Stimulated activated effector memory CD8-positive, alpha-beta T cell treated with anti-CD3 and anti-CD28 coated beads, Interleukin-12 subunit alpha, Interleukin-12 subunit beta, amount 100 ng/mL, for 72 hours (primary cell): ENCODE results near the gene YDJC.
"Not testable (repeated sequence)": the region's sequence is repeated elsewhere in the genome, so short reads cannot be mapped to it uniquely, and the experiment has no call there.

Experiments
- ATAC-seq: fragments of 150-1000 bp; cut with Tn5 transposase; 2 replicates; pipeline ENCODE4 v1.10.0; 2021
- DNase-seq, 2 donors: peaks; one replicate each; pipeline ENCODE4 v3.0.0; 2021 to 2022; ENCODE audit warnings: low spot score in 2 of 2
- H3K27ac Mint-ChIP-seq: one replicate; pipeline ENCODE4 v1.8.0; 2022; ENCODE audit warnings: mild to moderate bottlenecking, mixed read lengths
- H3K36me3 Mint-ChIP-seq: one replicate; pipeline ENCODE4 v1.8.0; 2022; ENCODE audit warnings: mild to moderate bottlenecking, mixed read lengths
- H3K4me1 Mint-ChIP-seq: one replicate; pipeline ENCODE4 v1.8.0; 2022; ENCODE audit warnings: mixed read lengths
- H3K4me3 Mint-ChIP-seq: one replicate; pipeline ENCODE4 v1.8.0; 2022; ENCODE audit warnings: mild to moderate bottlenecking, mixed read lengths
- H3K9me3 Mint-ChIP-seq: one replicate; pipeline ENCODE4 v1.8.0; 2022; ENCODE audit warnings: mixed read lengths

The YDJC gene

GRCh38 chr22:21611210-21611977 lies 18.4 kb downstream of the YDJC start:
- ATAC-seq (no peak), DNase-seq (no peak)
- H3K36me3 Mint-ChIP-seq = peaks cover 89% of the 10 kb centered on the region
- peaks cover 39% of the 10 kb centered on the region for H3K4me1 Mint-ChIP-seq
- H3K9me3 Mint-ChIP-seq = no peaks in the 10 kb centered on the region
- H3K4me3 Mint-ChIP-seq = no peak overlapping the region
- peak overlapping the region; percentile 70 for H3K27ac Mint-ChIP-seq

- not testable (repeated sequence) for H3K9me3 Mint-ChIP-seq, H3K4me3 Mint-ChIP-seq, ATAC-seq, DNase-seq
- Mint-ChIP-seq H3K4me1 (peaks cover 33% of the 10 kb centered on the region), H3K27ac (peak overlapping the region; percentile 83), H3K36me3 (peaks cover 72% of the 10 kb centered on the region)
These were observed 20.2 kb downstream of the YDJC start for GRCh38 chr22:21609556-21610157.

GRCh38 chr22:21606775-21607174 lies 23.0 kb downstream of the YDJC start:
- DNase-seq = no peak
- peak; percentile 86 for ATAC-seq
- peak overlapping the region; percentile 61 for H3K27ac Mint-ChIP-seq
- H3K36me3 Mint-ChIP-seq = peaks cover 62% of the 10 kb centered on the region
- no peak overlapping the region for H3K4me3 Mint-ChIP-seq
- H3K4me1 Mint-ChIP-seq = peaks cover 32% of the 10 kb centered on the region
- no peaks in the 10 kb centered on the region for H3K9me3 Mint-ChIP-seq

- Mint-ChIP-seq H3K4me1 (peaks cover 25% of the 10 kb centered on the region), H3K9me3 (no peaks in the 10 kb centered on the region), H3K36me3 (peaks cover 54% of the 10 kb centered on the region), H3K27ac (peak overlapping the region; percentile 56), H3K4me3 (no peak overlapping the region)
- DNase-seq (no peak), ATAC-seq (no peak)
These were observed 23.8 kb downstream of the YDJC start for GRCh38 chr22:21605887-21606564.

GRCh38 chr22:21603973-21604372 lies 25.8 kb downstream of the YDJC start:
- Mint-ChIP-seq H3K4me1 (peaks cover 34% of the 10 kb centered on the region), H3K4me3 (no peak overlapping the region), H3K27ac (no peak overlapping the region), H3K9me3 (no peaks in the 10 kb centered on the region), H3K36me3 (peaks cover 45% of the 10 kb centered on the region)
- ATAC-seq (no peak), DNase-seq (no peak)

GRCh38 chr22:21602579-21602978 lies 27.2 kb downstream of the YDJC start:
- H3K27ac Mint-ChIP-seq = peak overlapping the region; percentile 71
- no peaks in the 10 kb centered on the region for H3K9me3 Mint-ChIP-seq
- H3K4me1 Mint-ChIP-seq = peaks cover 34% of the 10 kb centered on the region
- DNase-seq = no peak
- ATAC-seq = no peak
- no peak overlapping the region for H3K4me3 Mint-ChIP-seq
- H3K36me3 Mint-ChIP-seq = peaks cover 45% of the 10 kb centered on the region

GRCh38 chr22:21599053-21599893 lies 30.5 kb downstream of the YDJC start:
- Mint-ChIP-seq H3K4me3 (no peak overlapping the region), H3K27ac (peak overlapping the region; percentile 81), H3K4me1 (peaks cover 40% of the 10 kb centered on the region), H3K9me3 (no peaks in the 10 kb centered on the region), H3K36me3 (peaks cover 76% of the 10 kb centered on the region)
- DNase-seq (no peak), ATAC-seq (no peak)

- DNase-seq = no peak
- Mint-ChIP-seq H3K4me3 (no peak overlapping the region), H3K9me3 (no peaks in the 10 kb centered on the region), H3K4me1 (peaks cover 50% of the 10 kb centered on the region), H3K36me3 (peaks cover 76% of the 10 kb centered on the region), H3K27ac (no peak overlapping the region)
- ATAC-seq = no peak
These were observed 31.5 kb downstream of the YDJC start for GRCh38 chr22:21598302-21598701.

GRCh38 chr22:21596356-21597135 lies 33.3 kb downstream of the YDJC start:
- not testable (repeated sequence) for DNase-seq, ATAC-seq, H3K4me3 Mint-ChIP-seq, H3K27ac Mint-ChIP-seq, H3K9me3 Mint-ChIP-seq
- H3K4me1 Mint-ChIP-seq = peaks cover 48% of the 10 kb centered on the region
- peaks cover 74% of the 10 kb centered on the region for H3K36me3 Mint-ChIP-seq

- peak overlapping the region; percentile 75 for H3K27ac Mint-ChIP-seq
- no peak overlapping the region for H3K4me3 Mint-ChIP-seq
- H3K36me3 Mint-ChIP-seq = peaks cover 88% of the 10 kb centered on the region
- H3K9me3 Mint-ChIP-seq = no peaks in the 10 kb centered on the region
- peaks cover 61% of the 10 kb centered on the region for H3K4me1 Mint-ChIP-seq
- DNase-seq = no peak
- ATAC-seq = no peak
These were observed 34.9 kb downstream of the YDJC start for GRCh38 chr22:21594865-21595452.

GRCh38 chr22:21593406-21594232 lies 36.2 kb downstream of the YDJC start:
- DNase-seq = no peak
- no peak for ATAC-seq
- no peaks in the 10 kb centered on the region for H3K9me3 Mint-ChIP-seq
- H3K4me3 Mint-ChIP-seq = no peak overlapping the region
- peak overlapping the region; percentile 75 for H3K27ac Mint-ChIP-seq
- H3K36me3 Mint-ChIP-seq = peaks cover 81% of the 10 kb centered on the region
- H3K4me1 Mint-ChIP-seq = peaks cover 54% of the 10 kb centered on the region

- H3K4me3 Mint-ChIP-seq = no peak overlapping the region
- H3K27ac Mint-ChIP-seq = peak overlapping the region; percentile 75
These were observed 37.4 kb downstream of the YDJC start for GRCh38 chr22:21592422-21592821.

GRCh38 chr22:21591695-21592094 lies 38.1 kb downstream of the YDJC start:
- Mint-ChIP-seq H3K36me3 (peaks cover 62% of the 10 kb centered on the region), H3K9me3 (no peaks in the 10 kb centered on the region), H3K27ac (peak overlapping the region; percentile 74), H3K4me1 (peaks cover 67% of the 10 kb centered on the region), H3K4me3 (no peak overlapping the region)
- DNase-seq (no peak), ATAC-seq (no peak)

More at GRCh38 chr22:21592422-21592821, 37.4 kb downstream of the YDJC start:
- peaks cover 69% of the 10 kb centered on the region for H3K36me3 Mint-ChIP-seq
- DNase-seq = no peak
- H3K9me3 Mint-ChIP-seq = no peaks in the 10 kb centered on the region
- no peak for ATAC-seq
- H3K4me1 Mint-ChIP-seq = peaks cover 65% of the 10 kb centered on the region
